WERI-Rb-1 (cell line): Measurements from ENCODE around the gene FTCD.

ENCODE experiments used
- DNase-seq: peaks from one replicate; pipeline ENCODE4 v3.0.0-alpha.2; 2020
- H3K27ac ChIP-seq: fragments of 250-450 bp; sonication (Bioruptor Pico); 2 replicates; pipeline ENCODE4 v1.5.1; 2020; ENCODE audit warnings: mild to moderate bottlenecking, moderate library complexity
- H3K27me3 ChIP-seq: fragments of 250-450 bp; sonication (Bioruptor Pico); 2 replicates; pipeline ENCODE4 v1.5.1; 2021; ENCODE audit warnings: mild to moderate bottlenecking, low read depth, moderate library complexity; ENCODE audit not compliant: insufficient read depth, severe bottlenecking
- H3K36me3 ChIP-seq: fragments of 250-450 bp; sonication (Bioruptor Pico); 2 replicates; pipeline ENCODE4 v1.5.1; 2020; ENCODE audit warnings: mild to moderate bottlenecking, moderate library complexity
- H3K4me3 ChIP-seq: 2 replicates; pipeline ENCODE4 v1.5.1; 2011; ENCODE audit warnings: low read depth, mild to moderate bottlenecking, control low read depth, low read length
- H3K9me3 ChIP-seq: fragments of 250-450 bp; sonication (Bioruptor Pico); 2 replicates; pipeline ENCODE4 v1.5.1; 2021; ENCODE audit warnings: mild to moderate bottlenecking, moderate library complexity; ENCODE audit not compliant: severe bottlenecking
- CTCF ChIP-seq: IDR thresholded peaks from 2 replicates; pipeline ENCODE4 v1.5.1; 2011; ENCODE audit warnings: low read depth, mild to moderate bottlenecking, control low read depth, inconsistent platforms, low read length

FTCD gene

GRCh38 chr21:46188226-46189212, 33.1 kb upstream of the FTCD start:
- no peak for TF ChIP-seq CTCF
- H3K4me3 ChIP-seq: no peak overlapping the region
- H3K9me3 ChIP-seq: no peaks in the 10 kb centered on the region
- peaks cover 33% of the 10 kb centered on the region for H3K36me3 ChIP-seq
- no peak overlapping the region for H3K27ac ChIP-seq
- H3K27me3 ChIP-seq: no peaks in the 10 kb centered on the region
- peak; percentile 64 for DNase-seq

- H3K9me3 ChIP-seq: no peaks in the 10 kb centered on the region
- no peak overlapping the region for H3K4me3 ChIP-seq
- DNase-seq: no peak
- peaks cover 33% of the 10 kb centered on the region for H3K36me3 ChIP-seq
- H3K27ac ChIP-seq: no peak overlapping the region
- no peak for TF ChIP-seq CTCF
- H3K27me3 ChIP-seq: no peaks in the 10 kb centered on the region
Observed at GRCh38 chr21:46187814-46188213, 32.4 kb upstream of the FTCD start.

GRCh38 chr21:46187261-46187660, 31.9 kb upstream of the FTCD start:
- H3K27ac ChIP-seq: no peak overlapping the region
- no peak for DNase-seq
- peaks cover 33% of the 10 kb centered on the region for H3K36me3 ChIP-seq
- TF ChIP-seq CTCF: no peak
- no peaks in the 10 kb centered on the region for H3K9me3 ChIP-seq
- H3K27me3 ChIP-seq: no peaks in the 10 kb centered on the region
- H3K4me3 ChIP-seq: no peak overlapping the region

- no peaks in the 10 kb centered on the region for H3K9me3 ChIP-seq
- peaks cover 17% of the 10 kb centered on the region for H3K36me3 ChIP-seq
- no peak for DNase-seq
- no peak overlapping the region for H3K4me3 ChIP-seq
- no peak for TF ChIP-seq CTCF
- no peaks in the 10 kb centered on the region for H3K27me3 ChIP-seq
- no peak overlapping the region for H3K27ac ChIP-seq
Observed at GRCh38 chr21:46185716-46186115, 30.3 kb upstream of the FTCD start.

- no peaks in the 10 kb centered on the region for H3K27me3 ChIP-seq
- H3K9me3 ChIP-seq: no peaks in the 10 kb centered on the region
- DNase-seq: peak; percentile 95
- H3K4me3 ChIP-seq: peak overlapping the region; percentile 61
- H3K27ac ChIP-seq: peak overlapping the region; percentile 65
- H3K36me3 ChIP-seq: peaks cover 9% of the 10 kb centered on the region
- TF ChIP-seq CTCF: no peak
Observed at GRCh38 chr21:46184625-46185555, 29.5 kb upstream of the FTCD start.
